Testis (tissue), 2 donors: ENCODE data around the gene TMEM200C.

Experiments used
- POLR2A ChIP-seq: fragments of 450-650 bp; IDR thresholded peaks from one replicate; pipeline ENCODE4 v1.6.1; 2017; ENCODE audit warnings: antibody characterized with exemption, mild to moderate bottlenecking, moderate library complexity
- TF ChIP-seq, protein P1 (sequence below), 3 experiments: fragments of 450-650 bp in 2 of 3; fragments of 200-600 bp in 1 of 3; sonication (generic) in 1 of 3; IDR thresholded peaks; one replicate each; pipeline ENCODE4 v1.5.1; 2016 to 2019; ENCODE audit warnings: antibody characterized with exemption in 3 of 3, mild to moderate bottlenecking in 2 of 3, moderate library complexity in 1 of 3

DNA sequence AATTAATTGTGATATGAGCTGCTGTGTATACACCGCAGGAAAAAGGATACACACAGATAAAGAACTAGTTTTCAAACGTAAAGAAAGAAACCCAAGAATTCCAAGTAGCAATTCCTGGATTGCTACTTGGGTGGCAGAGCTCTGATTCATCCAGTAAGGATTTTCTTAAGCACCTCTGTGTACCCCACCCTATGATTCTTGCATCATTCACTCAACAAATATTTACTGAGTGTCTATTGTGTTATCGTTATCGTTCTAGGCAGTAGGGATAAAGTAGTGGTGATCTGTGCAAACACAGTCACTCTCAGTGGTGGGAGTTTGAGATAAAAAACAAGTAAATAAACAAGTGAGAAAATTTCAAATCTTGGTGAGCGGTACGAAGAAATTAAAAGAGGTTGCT is 4.9 kb upstream of the TMEM200C start:
- TF ChIP-seq, protein P1, sequence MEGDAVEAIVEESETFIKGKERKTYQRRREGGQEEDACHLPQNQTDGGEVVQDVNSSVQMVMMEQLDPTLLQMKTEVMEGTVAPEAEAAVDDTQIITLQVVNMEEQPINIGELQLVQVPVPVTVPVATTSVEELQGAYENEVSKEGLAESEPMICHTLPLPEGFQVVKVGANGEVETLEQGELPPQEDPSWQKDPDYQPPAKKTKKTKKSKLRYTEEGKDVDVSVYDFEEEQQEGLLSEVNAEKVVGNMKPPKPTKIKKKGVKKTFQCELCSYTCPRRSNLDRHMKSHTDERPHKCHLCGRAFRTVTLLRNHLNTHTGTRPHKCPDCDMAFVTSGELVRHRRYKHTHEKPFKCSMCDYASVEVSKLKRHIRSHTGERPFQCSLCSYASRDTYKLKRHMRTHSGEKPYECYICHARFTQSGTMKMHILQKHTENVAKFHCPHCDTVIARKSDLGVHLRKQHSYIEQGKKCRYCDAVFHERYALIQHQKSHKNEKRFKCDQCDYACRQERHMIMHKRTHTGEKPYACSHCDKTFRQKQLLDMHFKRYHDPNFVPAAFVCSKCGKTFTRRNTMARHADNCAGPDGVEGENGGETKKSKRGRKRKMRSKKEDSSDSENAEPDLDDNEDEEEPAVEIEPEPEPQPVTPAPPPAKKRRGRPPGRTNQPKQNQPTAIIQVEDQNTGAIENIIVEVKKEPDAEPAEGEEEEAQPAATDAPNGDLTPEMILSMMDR (IDR thresholded peaks at IDR 0.05) = no peak
- TF ChIP-seq POLR2A = no peak
